RWPE1 (cell line): ENCODE measurements around the gene DYRK1B.

ENCODE experiments used
- CTCF ChIA-PET: fragments of 350-600 bp; sonication (Branson Sonifier 250); formaldehyde crosslinking; extraction: SDS; loops from one replicate; lab custom pipeline; 2021; lab: Yijun Ruan, JAX
- POLR2A ChIA-PET: fragments of 400-600 bp; formaldehyde crosslinking; extraction: SDS; loops from one replicate; lab custom pipeline; 2020; ENCODE audit warnings: antibody characterized with exemption; ENCODE audit not compliant: low non-redundant PET; lab: Yijun Ruan, JAX
- DNase-seq: peaks from one replicate; pipeline ENCODE4 v3.0.0; 2012; ENCODE audit warnings: low spot score
- H3K27ac ChIP-seq: fragments of 450-650 bp; 2 replicates; pipeline ENCODE4 v1.5.1; 2017
- TF ChIP-seq, protein P1 (sequence below): fragments of 450-650 bp; conservative IDR thresholded peaks from 2 replicates; pipeline ENCODE4 v1.5.1; 2017; ENCODE audit warnings: low read depth, mild to moderate bottlenecking

The DYRK1B gene

DNA sequence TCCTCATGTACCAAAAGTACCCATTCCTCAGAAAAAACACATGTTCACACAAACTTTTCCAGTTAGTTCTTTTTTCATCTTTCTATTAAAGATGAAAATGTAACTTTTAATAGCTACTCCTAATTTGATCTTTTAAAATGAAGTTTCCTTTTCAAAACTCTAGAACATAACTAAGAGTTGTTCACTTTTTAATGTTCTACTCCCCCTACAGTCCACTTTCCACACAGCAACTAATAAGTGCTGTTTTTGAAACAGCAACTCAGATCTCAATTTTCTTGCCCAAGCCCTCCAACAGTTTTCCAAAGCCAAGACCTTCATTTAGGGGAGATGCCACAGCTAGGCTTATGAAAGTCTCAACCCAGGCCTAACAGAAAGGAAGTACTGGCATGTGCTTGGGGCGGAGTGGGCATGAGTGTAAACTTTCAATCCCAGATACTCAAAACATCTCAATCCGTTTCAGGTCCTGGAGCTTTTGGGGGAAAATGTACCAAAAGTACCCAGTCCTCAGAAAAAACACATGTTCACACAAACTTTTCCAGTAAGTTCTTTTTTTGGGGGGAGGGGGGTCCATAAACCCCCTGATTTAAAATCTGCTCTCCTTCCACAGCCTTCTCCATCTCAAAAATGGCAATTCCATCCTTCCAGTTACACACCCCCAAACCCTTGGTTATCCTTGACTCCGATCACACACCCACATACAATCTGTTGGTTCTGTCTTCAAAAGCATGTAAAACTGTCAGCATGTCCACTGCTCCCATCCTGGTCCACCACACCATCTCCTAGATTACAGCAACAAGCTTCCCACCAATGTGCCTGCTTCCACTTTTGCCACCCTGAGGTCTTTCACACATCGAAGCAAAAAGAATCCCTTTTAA, 10.2 kb upstream of the DYRK1B start:
- no peak overlapping the region for H3K27ac ChIP-seq
- ChIA-PET CTCF (interaction anchor here (0.5 to 2.3 kb wide), 11 partner anchors 10 to 605 kb away, joined by 3 to 12 read pairs (median 4); partner anchors contain the start of genes DYRK1B and PSMC4), POLR2A (no interaction called here)
- TF ChIP-seq, protein P1, sequence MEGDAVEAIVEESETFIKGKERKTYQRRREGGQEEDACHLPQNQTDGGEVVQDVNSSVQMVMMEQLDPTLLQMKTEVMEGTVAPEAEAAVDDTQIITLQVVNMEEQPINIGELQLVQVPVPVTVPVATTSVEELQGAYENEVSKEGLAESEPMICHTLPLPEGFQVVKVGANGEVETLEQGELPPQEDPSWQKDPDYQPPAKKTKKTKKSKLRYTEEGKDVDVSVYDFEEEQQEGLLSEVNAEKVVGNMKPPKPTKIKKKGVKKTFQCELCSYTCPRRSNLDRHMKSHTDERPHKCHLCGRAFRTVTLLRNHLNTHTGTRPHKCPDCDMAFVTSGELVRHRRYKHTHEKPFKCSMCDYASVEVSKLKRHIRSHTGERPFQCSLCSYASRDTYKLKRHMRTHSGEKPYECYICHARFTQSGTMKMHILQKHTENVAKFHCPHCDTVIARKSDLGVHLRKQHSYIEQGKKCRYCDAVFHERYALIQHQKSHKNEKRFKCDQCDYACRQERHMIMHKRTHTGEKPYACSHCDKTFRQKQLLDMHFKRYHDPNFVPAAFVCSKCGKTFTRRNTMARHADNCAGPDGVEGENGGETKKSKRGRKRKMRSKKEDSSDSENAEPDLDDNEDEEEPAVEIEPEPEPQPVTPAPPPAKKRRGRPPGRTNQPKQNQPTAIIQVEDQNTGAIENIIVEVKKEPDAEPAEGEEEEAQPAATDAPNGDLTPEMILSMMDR, result peak; percentile 79
- no peak for DNase-seq

DNA sequence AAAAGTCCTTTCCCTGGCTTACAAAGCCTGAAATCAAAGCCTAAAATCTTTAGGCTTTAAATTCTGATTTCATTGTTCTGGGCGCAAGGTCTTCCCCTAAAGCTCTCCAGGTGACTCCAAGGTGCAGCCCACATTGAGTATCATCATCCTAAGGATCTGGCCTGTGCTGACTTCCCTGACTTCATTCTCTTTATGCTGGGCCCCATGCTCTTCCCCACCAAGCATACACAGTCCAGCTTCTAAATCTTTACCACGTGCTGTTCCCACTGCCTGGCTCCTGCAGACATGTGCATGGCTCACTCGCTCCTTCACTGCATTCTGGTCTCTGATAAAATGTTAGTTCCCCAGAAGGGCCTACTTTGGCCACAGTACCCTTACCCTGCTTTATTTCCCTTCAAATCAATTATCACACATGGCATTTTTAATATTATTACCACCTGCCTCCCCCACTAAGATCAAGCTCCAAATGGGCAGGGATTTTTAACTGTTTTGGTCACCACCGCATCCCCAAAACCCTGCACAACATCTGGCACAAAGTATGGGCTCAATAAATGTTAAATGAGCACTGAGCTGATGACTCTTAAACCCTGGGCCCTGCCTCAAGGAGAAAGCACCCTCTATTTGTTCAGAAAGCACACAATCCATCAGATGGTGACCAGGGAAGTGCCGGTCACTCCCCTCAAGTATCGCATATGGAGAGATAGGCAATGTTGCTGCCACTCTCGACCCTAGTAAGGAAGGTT, 8.9 kb upstream of the DYRK1B start:
- TF ChIP-seq, protein P1, result 0 out of 2 replicates have a peak, but pooled peaks have one; percentile 8
- POLR2A ChIA-PET, result no interaction called here
- peak overlapping the region; percentile 40 for H3K27ac ChIP-seq
- DNase-seq, result no peak
- CTCF ChIA-PET, result interaction anchor here (0.5 to 1.9 kb wide), 6 partner anchors 13 to 345 kb away, joined by 3 to 11 read pairs (median 5); partner anchors contain the start of gene PSMC4

DNA sequence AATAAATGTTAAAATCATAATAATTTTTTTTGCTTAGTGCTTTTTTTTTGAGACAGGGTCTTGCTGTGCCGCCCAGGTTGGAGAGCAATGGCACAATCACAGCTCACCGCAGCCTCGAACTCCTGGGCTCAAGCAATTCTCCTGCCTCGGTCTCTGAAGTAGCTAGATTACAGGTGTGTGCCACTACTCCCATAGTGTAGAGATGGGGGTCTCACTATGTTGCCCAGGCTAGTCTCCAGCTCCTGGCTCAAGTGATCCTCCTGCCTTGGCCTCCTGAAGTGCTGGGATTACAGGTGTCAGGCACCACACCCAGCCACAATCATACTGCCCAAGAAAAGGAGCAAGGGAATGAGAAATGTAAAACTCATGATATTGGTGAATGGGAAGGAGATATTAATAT, 7.1 kb upstream of the DYRK1B start:
- POLR2A ChIA-PET, result interaction anchor here (0.6 kb wide), 1 partner anchor 16 kb away, joined by 3 read pairs; no protein-coding TSS in a partner anchor
- CTCF ChIA-PET, result interaction anchor here (0.6 to 0.9 kb wide), 2 partner anchors 55 to 139 kb away, joined by 3 to 5 read pairs; no protein-coding TSS in a partner anchor
- H3K27ac ChIP-seq, result no peak overlapping the region
- TF ChIP-seq, protein P1, result no peak
- no peak for DNase-seq

DNA sequence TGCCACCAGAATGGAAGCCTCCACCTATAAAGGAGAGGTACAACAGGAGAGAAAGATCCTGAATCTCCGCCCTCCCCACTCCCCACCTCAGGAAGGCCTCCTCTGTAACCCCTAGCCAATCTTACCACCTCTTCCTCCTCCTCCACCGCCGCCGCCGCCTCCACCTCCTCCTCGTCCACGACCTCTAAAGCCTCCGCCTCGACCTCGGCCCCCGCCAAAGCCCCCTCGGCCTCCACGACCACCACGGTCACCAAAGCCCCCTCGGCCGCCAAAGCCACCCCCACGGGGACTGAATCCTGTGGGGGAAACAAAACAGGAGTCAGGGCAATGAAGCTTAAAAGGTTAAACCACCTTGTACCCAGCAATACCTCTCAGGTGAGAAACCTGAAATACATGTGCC, 6.5 kb upstream of the DYRK1B start:
- ChIA-PET CTCF (no interaction called here), POLR2A (interaction anchor here (0.6 kb wide), 1 partner anchor 16 kb away, joined by 3 read pairs; no protein-coding TSS in a partner anchor)
- no peak for DNase-seq
- H3K27ac ChIP-seq, result no peak overlapping the region
- TF ChIP-seq, protein P1, result no peak

GRCh38 chr19:39839678-39840327, 5.8 kb upstream of the DYRK1B start:
- CTCF ChIA-PET, result no interaction called here
- no peak for DNase-seq
- POLR2A ChIA-PET, result no interaction called here
- no peak overlapping the region for H3K27ac ChIP-seq
- TF ChIP-seq, protein P1, result no peak
